Measurements from ENCODE around the gene ADAM19.

- TF ChIP-seq POLR2A (IDR thresholded peaks at IDR 0.05; ENCODE audit: low read length): no peak
- no peak for TF ChIP-seq GATA1 (IDR thresholded peaks at IDR 0.05; ENCODE audit: low read depth, low read length)
These were observed 131.4 kb downstream of the ADAM19 start for GRCh38 chr5:157444224-157444623.

All from erythroblast (primary cell).